BJ (cell line): Measurements from ENCODE around the gene DDAH2. TPM values are rescaled to one million over a fixed set of nuclear protein-coding genes. Genes with fewer than 3 reads are reported as not detected.

Experiments
- CTCF ChIA-PET: fragments of 350-600 bp; formaldehyde crosslinking; extraction: SDS; loops from one replicate; lab custom pipeline; 2021; ENCODE audit warnings: antibody characterized with exemption, inconsistent platforms; lab: Yijun Ruan, JAX
- POLR2A ChIA-PET: fragments of 300-600 bp; sonication (Branson Sonifier 250); formaldehyde crosslinking; extraction: SDS; loops from one replicate; lab custom pipeline; 2021; ENCODE audit warnings: antibody characterized with exemption; lab: Charles Lee
- DNase-seq: peaks from one replicate; pipeline ENCODE4 v3.0.0-alpha.2; 2011; ENCODE audit warnings: low read depth
- H3K27me3 ChIP-seq: 2 replicates; pipeline ENCODE4 v1.6.0; 2011; ENCODE audit warnings: low read length; ENCODE audit not compliant: control insufficient read depth, insufficient read depth
- H3K36me3 ChIP-seq: 2 replicates; pipeline ENCODE4 v1.5.1; 2011; ENCODE audit warnings: low read length; ENCODE audit not compliant: control insufficient read depth, insufficient read depth
- H3K4me3 ChIP-seq: 2 replicates; pipeline ENCODE4 v1.5.1; 2011; ENCODE audit warnings: low read depth, mild to moderate bottlenecking, control low read depth, low read length
- polyA plus RNA-seq: library from polyadenylated mRNA; depleted of rRNA; stranded (reverse); fragments of >200 nt; gene quantifications from 2 replicates; pipeline ENCODE4 v1.2.3, GENCODE V29; 2011
- TF ChIP-seq, protein P1 (sequence below): IDR thresholded peaks from 2 replicates; pipeline ENCODE4 v1.5.1; 2011; ENCODE audit warnings: low read depth, mild to moderate bottlenecking, control low read depth, inconsistent platforms, low read length, moderate library complexity; ENCODE audit not compliant: insufficient read depth

The DDAH2 gene
- polyA plus RNA-seq, 1 experiment, result 69.5 TPM

DNA sequence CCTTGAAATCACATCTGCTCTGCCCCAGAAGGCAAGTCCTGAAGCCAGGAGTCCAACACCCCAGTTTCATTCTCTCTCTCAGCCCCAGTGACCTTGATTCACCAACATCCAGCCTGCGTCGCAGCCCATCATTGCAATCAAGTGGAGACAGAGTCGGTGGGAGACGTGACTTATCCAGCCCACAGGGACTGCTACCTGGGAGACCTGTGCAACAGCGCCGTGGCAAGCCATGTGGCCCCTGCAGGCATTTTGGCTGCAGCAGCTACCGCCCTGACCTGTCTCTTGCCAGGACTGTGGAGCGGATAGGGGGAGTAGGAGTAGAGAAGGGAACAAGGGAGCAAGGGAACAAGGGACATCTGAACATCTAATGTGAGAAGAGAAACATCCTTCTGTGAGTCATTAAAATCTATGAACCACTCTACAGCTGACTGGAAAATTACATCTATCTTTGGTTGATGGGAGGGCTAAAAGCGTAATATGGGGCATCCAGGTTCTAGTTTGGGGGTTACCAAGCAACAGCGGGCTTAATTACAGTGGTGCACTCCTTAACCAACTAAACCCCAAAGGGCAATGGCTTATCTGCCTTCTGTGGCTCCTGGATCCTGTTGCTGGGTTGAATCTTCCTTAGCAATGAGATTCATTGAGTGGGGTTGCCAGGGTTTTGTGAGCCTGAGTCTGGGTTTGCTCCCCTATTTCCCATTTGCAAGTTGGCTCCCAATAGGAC is 11.4 kb downstream of the DDAH2 start:
- no peak overlapping the region for H3K4me3 ChIP-seq
- TF ChIP-seq, protein P1, sequence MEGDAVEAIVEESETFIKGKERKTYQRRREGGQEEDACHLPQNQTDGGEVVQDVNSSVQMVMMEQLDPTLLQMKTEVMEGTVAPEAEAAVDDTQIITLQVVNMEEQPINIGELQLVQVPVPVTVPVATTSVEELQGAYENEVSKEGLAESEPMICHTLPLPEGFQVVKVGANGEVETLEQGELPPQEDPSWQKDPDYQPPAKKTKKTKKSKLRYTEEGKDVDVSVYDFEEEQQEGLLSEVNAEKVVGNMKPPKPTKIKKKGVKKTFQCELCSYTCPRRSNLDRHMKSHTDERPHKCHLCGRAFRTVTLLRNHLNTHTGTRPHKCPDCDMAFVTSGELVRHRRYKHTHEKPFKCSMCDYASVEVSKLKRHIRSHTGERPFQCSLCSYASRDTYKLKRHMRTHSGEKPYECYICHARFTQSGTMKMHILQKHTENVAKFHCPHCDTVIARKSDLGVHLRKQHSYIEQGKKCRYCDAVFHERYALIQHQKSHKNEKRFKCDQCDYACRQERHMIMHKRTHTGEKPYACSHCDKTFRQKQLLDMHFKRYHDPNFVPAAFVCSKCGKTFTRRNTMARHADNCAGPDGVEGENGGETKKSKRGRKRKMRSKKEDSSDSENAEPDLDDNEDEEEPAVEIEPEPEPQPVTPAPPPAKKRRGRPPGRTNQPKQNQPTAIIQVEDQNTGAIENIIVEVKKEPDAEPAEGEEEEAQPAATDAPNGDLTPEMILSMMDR, result no peak
- POLR2A ChIA-PET, result no interaction called here
- DNase-seq, result no peak
- H3K27me3 ChIP-seq, result peaks cover 8% of the 10 kb centered on the region
- CTCF ChIA-PET, result no interaction called here
- no peaks in the 10 kb centered on the region for H3K36me3 ChIP-seq

DNA sequence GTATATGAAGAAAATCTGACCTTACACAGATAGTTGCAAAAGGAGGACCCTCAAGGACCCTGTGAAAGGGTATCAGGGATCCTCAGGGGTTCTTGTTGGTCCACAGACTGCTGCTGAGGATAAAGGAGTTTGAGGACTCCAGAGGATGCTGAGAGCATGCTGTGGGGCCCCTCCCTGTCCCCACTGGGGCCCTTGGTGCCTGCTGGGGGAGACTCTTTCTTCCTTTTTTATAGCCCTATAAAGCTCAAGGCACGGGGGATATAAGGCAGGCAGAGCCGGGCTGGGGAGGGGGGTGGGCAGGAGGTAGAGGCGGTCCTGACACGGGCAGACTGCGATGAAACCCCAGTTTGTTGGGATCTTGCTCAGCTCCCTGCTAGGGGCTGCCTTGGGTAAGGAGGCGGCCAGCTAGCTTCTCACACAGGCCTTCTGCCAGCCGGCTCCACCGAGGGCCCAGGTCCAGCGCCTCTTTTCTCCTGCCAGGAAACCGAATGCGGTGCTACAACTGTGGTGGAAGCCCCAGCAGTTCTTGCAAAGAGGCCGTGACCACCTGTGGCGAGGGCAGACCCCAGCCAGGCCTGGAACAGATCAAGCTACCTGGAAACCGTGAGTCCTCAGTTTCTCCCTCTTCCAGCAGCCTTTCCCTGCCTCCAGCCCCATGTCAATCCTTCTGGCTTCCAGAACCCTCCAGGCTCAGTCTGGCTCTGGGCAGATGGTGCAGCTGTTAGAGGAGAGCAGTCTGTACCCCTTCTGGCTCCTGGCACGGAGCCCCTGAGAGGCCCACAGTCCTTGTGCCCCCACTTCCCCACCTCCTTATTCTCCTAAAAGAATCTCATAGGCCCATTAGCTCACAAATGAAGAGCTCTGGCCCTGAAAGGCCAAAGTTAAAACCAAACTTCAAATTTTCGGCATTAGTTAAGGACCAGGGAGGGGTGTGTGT is 13.8 kb downstream of the DDAH2 start, which contains the start of gene LY6G6D:
Gene LY6G6D, plus strand, starts transcription at position 327 of the 937 bp plus-strand sequence. Its CDS starts 8 bp downstream, at position 335.
- ChIA-PET POLR2A (no interaction called here), CTCF (interaction anchor here (0.6 to 2.8 kb wide), 5 partner anchors 9 to 215 kb away, joined by 3 to 11 read pairs (median 4); no protein-coding TSS in a partner anchor)

DNA sequence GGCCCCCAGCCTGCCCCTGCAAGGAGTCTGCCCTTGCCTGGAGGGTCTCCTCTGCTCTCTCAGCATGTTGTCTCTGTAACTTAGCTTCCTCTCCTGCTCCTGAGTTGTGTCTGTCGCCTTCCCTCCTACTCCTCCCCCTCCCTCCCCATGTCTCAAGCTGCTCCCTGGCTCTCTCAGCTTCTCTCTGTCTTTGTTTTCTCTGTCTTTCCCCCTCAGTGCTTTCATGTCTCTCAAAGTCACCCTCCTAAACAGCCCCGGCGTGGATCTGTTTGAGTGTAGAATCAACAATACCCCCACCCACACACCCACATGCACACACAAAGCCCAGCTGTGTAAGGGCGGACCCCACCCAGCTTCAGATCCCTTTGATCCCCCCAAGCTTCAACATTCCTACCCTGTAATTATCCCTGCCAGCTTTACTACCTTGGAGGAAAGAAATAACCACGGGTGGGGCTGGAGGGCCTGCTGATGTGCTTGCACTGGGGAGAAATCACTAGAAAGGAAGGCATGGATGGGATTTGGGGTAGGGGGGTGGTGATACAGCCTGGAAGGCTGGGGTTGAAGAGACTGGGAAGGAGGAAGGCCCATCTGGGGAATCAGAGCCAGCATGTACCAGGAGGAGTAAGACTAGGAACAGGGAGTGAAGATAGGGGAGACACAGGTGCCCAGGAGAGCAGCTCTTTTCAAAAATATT is 15.0 kb downstream of the DDAH2 start:
- Histone ChIP-seq H3K36me3 (no peaks in the 10 kb centered on the region), H3K27me3 (peaks cover 8% of the 10 kb centered on the region), H3K4me3 (no peak overlapping the region)
- TF ChIP-seq, protein P1, result no peak
- ChIA-PET CTCF (interaction anchor here (0.7 to 2.8 kb wide), 4 partner anchors 10 to 1305 kb away, joined by 3 to 11 read pairs (median 4); no protein-coding TSS in a partner anchor), POLR2A (no interaction called here)
- no peak for DNase-seq

More for the DNA sequence above, 13.8 kb downstream of the DDAH2 start, which contains the start of gene LY6G6D:
- H3K27me3 ChIP-seq, result peaks cover 8% of the 10 kb centered on the region
- no peaks in the 10 kb centered on the region for H3K36me3 ChIP-seq
- H3K4me3 ChIP-seq, result no peak within 1 kb of the TSS
- TF ChIP-seq, protein P1, result no peak
- no peak for DNase-seq

DNA sequence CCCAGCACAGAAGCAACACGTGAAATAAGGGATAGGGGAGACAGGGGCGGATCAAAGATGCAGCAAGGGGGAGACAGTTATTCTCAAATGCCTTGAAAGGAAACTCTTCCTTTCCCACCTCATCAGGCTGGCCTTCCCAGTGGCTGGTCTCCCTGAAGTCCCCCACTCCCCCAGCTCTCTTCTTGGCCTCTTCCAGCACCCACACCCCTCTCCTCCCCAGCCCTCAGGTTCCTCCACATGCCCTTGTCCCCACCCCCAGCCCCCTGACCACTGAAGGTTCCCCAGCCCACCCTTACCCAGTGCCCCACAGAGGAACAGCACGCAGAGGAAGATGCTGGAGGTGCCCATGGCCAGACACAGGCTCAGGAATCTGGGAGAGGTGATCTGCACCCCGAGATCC is 15.6 kb downstream of the DDAH2 start:
- Histone ChIP-seq H3K36me3 (no peaks in the 10 kb centered on the region), H3K4me3 (no peak overlapping the region), H3K27me3 (peaks cover 8% of the 10 kb centered on the region; the same call in 1 of the 2 replicates)
- TF ChIP-seq, protein P1, result no peak
- ChIA-PET CTCF (interaction anchor here (2.8 kb wide), 1 partner anchor 16 kb away, joined by 11 read pairs; no protein-coding TSS in a partner anchor), POLR2A (no interaction called here)
- no peak for DNase-seq
